ENCODE data around the gene MUC20. TPM values are rescaled to one million over a fixed set of nuclear protein-coding genes. Genes with fewer than 3 reads are reported as not detected.
A peak's percentile ranks its signal among the peaks of the same experiment; 100 is the strongest.
"Not testable (repeated sequence)": the region's sequence is repeated elsewhere in the genome, so short reads cannot be mapped to it uniquely, and the experiment has no call there.

MUC20 gene
- total RNA-seq, 2 donors from 2014 or later = 3.8 to 14.4 TPM

- H3K36me3 Mint-ChIP-seq (ENCODE audit: low read depth); H3K27me3 Mint-ChIP-seq; H3K27ac Mint-ChIP-seq; ATAC-seq (replicated peaks); H3K9me3 Mint-ChIP-seq: not testable (repeated sequence)
- Mint-ChIP-seq H3K4me3 (peak overlapping the region; percentile 27), H3K4me1 (peaks cover 15% of the 10 kb centered on the region)
Observed at GRCh38 chr3:195749101-195749500, 28.3 kb downstream of the MUC20 start.

- Mint-ChIP-seq H3K36me3 (ENCODE audit: low read depth) (no peaks in the 10 kb centered on the region), H3K4me1 (peaks cover 12% of the 10 kb centered on the region), H3K4me3 (no peak overlapping the region), H3K9me3 (no peaks in the 10 kb centered on the region), H3K27ac (no peak overlapping the region), H3K27me3 (no peaks in the 10 kb centered on the region)
- no peak for ATAC-seq (replicated peaks)
Observed at GRCh38 chr3:195750797-195751520, 30.2 kb downstream of the MUC20 start.

GRCh38 chr3:195751560-195751959 is 30.8 kb downstream of the MUC20 start:
- no peaks in the 10 kb centered on the region for H3K27me3 Mint-ChIP-seq
- ATAC-seq (replicated peaks) = no peak
- no peaks in the 10 kb centered on the region for H3K9me3 Mint-ChIP-seq
- no peak overlapping the region for H3K4me3 Mint-ChIP-seq
- H3K27ac Mint-ChIP-seq = no peak overlapping the region
- H3K4me1 Mint-ChIP-seq = peaks cover 8% of the 10 kb centered on the region
- H3K36me3 Mint-ChIP-seq (ENCODE audit: low read depth) = no peaks in the 10 kb centered on the region

- H3K36me3 Mint-ChIP-seq (ENCODE audit: low read depth) = no peaks in the 10 kb centered on the region
- peaks cover 3% of the 10 kb centered on the region for H3K27me3 Mint-ChIP-seq
- no peak overlapping the region for H3K4me3 Mint-ChIP-seq
- H3K27ac Mint-ChIP-seq = no peak overlapping the region
- H3K9me3 Mint-ChIP-seq = no peaks in the 10 kb centered on the region
- peaks cover 11% of the 10 kb centered on the region for H3K4me1 Mint-ChIP-seq
- ATAC-seq (replicated peaks) = no peak
Observed at GRCh38 chr3:195752066-195752465, 31.3 kb downstream of the MUC20 start.

GRCh38 chr3:195752546-195753331 is 32.0 kb downstream of the MUC20 start:
- no peak for ATAC-seq (replicated peaks)
- Mint-ChIP-seq H3K27ac (no peak overlapping the region), H3K4me3 (no peak overlapping the region), H3K36me3 (ENCODE audit: low read depth) (no peaks in the 10 kb centered on the region), H3K27me3 (peaks cover 5% of the 10 kb centered on the region), H3K4me1 (peaks cover 11% of the 10 kb centered on the region), H3K9me3 (no peaks in the 10 kb centered on the region)

GRCh38 chr3:195753581-195753980 is 32.8 kb downstream of the MUC20 start:
- Mint-ChIP-seq H3K27ac (no peak overlapping the region), H3K27me3 (peaks cover 8% of the 10 kb centered on the region), H3K4me3 (no peak overlapping the region), H3K4me1 (peaks cover 10% of the 10 kb centered on the region), H3K9me3 (no peaks in the 10 kb centered on the region), H3K36me3 (ENCODE audit: low read depth) (no peaks in the 10 kb centered on the region)
- no peak for ATAC-seq (replicated peaks)

- Mint-ChIP-seq H3K36me3 (ENCODE audit: low read depth) (no peaks in the 10 kb centered on the region), H3K4me1 (peaks cover 6% of the 10 kb centered on the region), H3K4me3 (no peak overlapping the region), H3K27me3 (peaks cover 10% of the 10 kb centered on the region), H3K9me3 (no peaks in the 10 kb centered on the region), H3K27ac (no peak overlapping the region)
- ATAC-seq (replicated peaks) = no peak
Observed at GRCh38 chr3:195754141-195754540, 33.4 kb downstream of the MUC20 start.

GRCh38 chr3:195754906-195755305 is 34.1 kb downstream of the MUC20 start:
- Mint-ChIP-seq H3K4me1 (peaks cover 6% of the 10 kb centered on the region), H3K4me3 (no peak overlapping the region), H3K36me3 (ENCODE audit: low read depth) (no peaks in the 10 kb centered on the region), H3K27ac (no peak overlapping the region), H3K27me3 (peaks cover 16% of the 10 kb centered on the region), H3K9me3 (no peaks in the 10 kb centered on the region)
- ATAC-seq (replicated peaks) = no peak

GRCh38 chr3:195755391-195755790 is 34.6 kb downstream of the MUC20 start:
- peaks cover 6% of the 10 kb centered on the region for H3K4me1 Mint-ChIP-seq
- peak overlapping the region; percentile 9 for H3K4me3 Mint-ChIP-seq
- no peaks in the 10 kb centered on the region for H3K9me3 Mint-ChIP-seq
- peaks cover 21% of the 10 kb centered on the region for H3K27me3 Mint-ChIP-seq
- no peak overlapping the region for H3K27ac Mint-ChIP-seq
- no peak for ATAC-seq (replicated peaks)
- no peaks in the 10 kb centered on the region for H3K36me3 Mint-ChIP-seq (ENCODE audit: low read depth)

- no peaks in the 10 kb centered on the region for H3K9me3 Mint-ChIP-seq
- H3K4me3 Mint-ChIP-seq = peak overlapping the region; percentile 9
- no peak overlapping the region for H3K27ac Mint-ChIP-seq
- ATAC-seq (replicated peaks) = peak; percentile 90
- peaks cover 27% of the 10 kb centered on the region for H3K27me3 Mint-ChIP-seq
- peaks cover 6% of the 10 kb centered on the region for H3K4me1 Mint-ChIP-seq
- no peaks in the 10 kb centered on the region for H3K36me3 Mint-ChIP-seq (ENCODE audit: low read depth)
Observed at GRCh38 chr3:195755791-195756676, 35.3 kb downstream of the MUC20 start.

- Mint-ChIP-seq H3K4me3 (peak overlapping the region; percentile 9), H3K36me3 (ENCODE audit: low read depth) (no peaks in the 10 kb centered on the region), H3K9me3 (no peaks in the 10 kb centered on the region), H3K27me3 (peaks cover 31% of the 10 kb centered on the region), H3K27ac (no peak overlapping the region), H3K4me1 (peaks cover 6% of the 10 kb centered on the region)
- ATAC-seq (replicated peaks) = no peak
Observed at GRCh38 chr3:195757438-195757770, 36.6 kb downstream of the MUC20 start.

- no peak for ATAC-seq (replicated peaks)
- H3K4me1 Mint-ChIP-seq = peaks cover 6% of the 10 kb centered on the region
- H3K9me3 Mint-ChIP-seq = no peaks in the 10 kb centered on the region
- no peak overlapping the region for H3K27ac Mint-ChIP-seq
- no peaks in the 10 kb centered on the region for H3K36me3 Mint-ChIP-seq (ENCODE audit: low read depth)
- no peak overlapping the region for H3K4me3 Mint-ChIP-seq
- H3K27me3 Mint-ChIP-seq = peaks cover 31% of the 10 kb centered on the region
Observed at GRCh38 chr3:195757827-195758226, 37.0 kb downstream of the MUC20 start.

GRCh38 chr3:195758721-195759353 is 38.1 kb downstream of the MUC20 start:
- peaks cover 6% of the 10 kb centered on the region for H3K4me1 Mint-ChIP-seq
- no peak overlapping the region for H3K27ac Mint-ChIP-seq
- ATAC-seq (replicated peaks) = no peak
- H3K27me3 Mint-ChIP-seq = peaks cover 38% of the 10 kb centered on the region
- no peaks in the 10 kb centered on the region for H3K36me3 Mint-ChIP-seq (ENCODE audit: low read depth)
- no peak overlapping the region for H3K4me3 Mint-ChIP-seq
- no peaks in the 10 kb centered on the region for H3K9me3 Mint-ChIP-seq
